ENCODE data around the gene PPP5C.

DNA sequence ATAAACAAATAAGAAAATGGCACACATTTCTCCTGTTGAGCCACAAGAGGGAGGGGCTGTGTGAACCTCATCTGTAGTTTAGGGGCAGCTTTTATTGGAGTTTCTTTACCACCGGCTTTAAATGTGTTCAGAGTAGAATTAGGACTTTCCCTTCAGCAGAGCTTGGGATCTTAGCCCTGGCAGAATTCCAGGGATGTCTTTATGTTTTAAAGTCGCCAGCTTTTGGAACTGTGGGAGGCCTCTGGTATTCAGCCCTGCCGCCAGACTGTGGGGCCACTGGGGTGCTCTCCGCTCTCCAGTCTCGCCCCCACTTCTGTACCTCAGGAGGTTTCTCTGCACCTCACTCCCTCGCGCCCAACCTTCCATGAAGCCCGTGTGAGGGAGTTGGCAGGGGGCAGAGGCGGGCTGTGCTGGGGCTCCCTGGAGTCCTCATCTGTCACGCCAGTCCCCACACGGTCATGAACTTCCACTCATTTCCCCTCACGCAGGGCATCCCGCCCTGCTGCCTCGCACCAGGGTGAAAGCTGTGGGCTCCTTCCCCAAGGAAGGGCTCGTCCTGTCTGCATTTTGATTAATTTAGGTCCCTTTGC is 35.0 kb downstream of the PPP5C start:
- TF ChIP-seq MXI1 (IDR thresholded peaks at IDR 0.05; ENCODE audit: low read depth, low read length): no peak
- TF ChIP-seq TAF1 (IDR thresholded peaks at IDR 0.05; ENCODE audit: control insufficient read depth, extremely low read depth, insufficient read depth, low read length, severe bottlenecking): no peak
- TF ChIP-seq, protein P1, sequence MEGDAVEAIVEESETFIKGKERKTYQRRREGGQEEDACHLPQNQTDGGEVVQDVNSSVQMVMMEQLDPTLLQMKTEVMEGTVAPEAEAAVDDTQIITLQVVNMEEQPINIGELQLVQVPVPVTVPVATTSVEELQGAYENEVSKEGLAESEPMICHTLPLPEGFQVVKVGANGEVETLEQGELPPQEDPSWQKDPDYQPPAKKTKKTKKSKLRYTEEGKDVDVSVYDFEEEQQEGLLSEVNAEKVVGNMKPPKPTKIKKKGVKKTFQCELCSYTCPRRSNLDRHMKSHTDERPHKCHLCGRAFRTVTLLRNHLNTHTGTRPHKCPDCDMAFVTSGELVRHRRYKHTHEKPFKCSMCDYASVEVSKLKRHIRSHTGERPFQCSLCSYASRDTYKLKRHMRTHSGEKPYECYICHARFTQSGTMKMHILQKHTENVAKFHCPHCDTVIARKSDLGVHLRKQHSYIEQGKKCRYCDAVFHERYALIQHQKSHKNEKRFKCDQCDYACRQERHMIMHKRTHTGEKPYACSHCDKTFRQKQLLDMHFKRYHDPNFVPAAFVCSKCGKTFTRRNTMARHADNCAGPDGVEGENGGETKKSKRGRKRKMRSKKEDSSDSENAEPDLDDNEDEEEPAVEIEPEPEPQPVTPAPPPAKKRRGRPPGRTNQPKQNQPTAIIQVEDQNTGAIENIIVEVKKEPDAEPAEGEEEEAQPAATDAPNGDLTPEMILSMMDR (IDR thresholded peaks at IDR 0.05 in 2 of 3, conservative IDR thresholded peaks at IDR 0.05 in 1 of 3; ENCODE audit: insufficient read depth in 2 of 3, low read depth in 1 of 3, low read length in 3 of 3): no peak
- TF ChIP-seq HDAC2 (IDR thresholded peaks at IDR 0.05): no peak
- TF ChIP-seq EGR1 (conservative IDR thresholded peaks at IDR 0.05): no peak
- no peak for TF ChIP-seq ARHGAP35 (IDR thresholded peaks at IDR 0.05; ENCODE audit: partially characterized antibody)
- no peak for TF ChIP-seq PHF20 (IDR thresholded peaks at IDR 0.05; ENCODE audit: partially characterized antibody)
- TF ChIP-seq DPF2 (IDR thresholded peaks at IDR 0.05): no peak
- TF ChIP-seq XRCC3 (IDR thresholded peaks at IDR 0.05): no peak
- no peak for TF ChIP-seq NR2C2 (CRISPR knock-in tag; IDR thresholded peaks at IDR 0.05)
- TF ChIP-seq NR2C2 (tag; IDR thresholded peaks at IDR 0.05): no peak
- TF ChIP-seq, protein P2, sequence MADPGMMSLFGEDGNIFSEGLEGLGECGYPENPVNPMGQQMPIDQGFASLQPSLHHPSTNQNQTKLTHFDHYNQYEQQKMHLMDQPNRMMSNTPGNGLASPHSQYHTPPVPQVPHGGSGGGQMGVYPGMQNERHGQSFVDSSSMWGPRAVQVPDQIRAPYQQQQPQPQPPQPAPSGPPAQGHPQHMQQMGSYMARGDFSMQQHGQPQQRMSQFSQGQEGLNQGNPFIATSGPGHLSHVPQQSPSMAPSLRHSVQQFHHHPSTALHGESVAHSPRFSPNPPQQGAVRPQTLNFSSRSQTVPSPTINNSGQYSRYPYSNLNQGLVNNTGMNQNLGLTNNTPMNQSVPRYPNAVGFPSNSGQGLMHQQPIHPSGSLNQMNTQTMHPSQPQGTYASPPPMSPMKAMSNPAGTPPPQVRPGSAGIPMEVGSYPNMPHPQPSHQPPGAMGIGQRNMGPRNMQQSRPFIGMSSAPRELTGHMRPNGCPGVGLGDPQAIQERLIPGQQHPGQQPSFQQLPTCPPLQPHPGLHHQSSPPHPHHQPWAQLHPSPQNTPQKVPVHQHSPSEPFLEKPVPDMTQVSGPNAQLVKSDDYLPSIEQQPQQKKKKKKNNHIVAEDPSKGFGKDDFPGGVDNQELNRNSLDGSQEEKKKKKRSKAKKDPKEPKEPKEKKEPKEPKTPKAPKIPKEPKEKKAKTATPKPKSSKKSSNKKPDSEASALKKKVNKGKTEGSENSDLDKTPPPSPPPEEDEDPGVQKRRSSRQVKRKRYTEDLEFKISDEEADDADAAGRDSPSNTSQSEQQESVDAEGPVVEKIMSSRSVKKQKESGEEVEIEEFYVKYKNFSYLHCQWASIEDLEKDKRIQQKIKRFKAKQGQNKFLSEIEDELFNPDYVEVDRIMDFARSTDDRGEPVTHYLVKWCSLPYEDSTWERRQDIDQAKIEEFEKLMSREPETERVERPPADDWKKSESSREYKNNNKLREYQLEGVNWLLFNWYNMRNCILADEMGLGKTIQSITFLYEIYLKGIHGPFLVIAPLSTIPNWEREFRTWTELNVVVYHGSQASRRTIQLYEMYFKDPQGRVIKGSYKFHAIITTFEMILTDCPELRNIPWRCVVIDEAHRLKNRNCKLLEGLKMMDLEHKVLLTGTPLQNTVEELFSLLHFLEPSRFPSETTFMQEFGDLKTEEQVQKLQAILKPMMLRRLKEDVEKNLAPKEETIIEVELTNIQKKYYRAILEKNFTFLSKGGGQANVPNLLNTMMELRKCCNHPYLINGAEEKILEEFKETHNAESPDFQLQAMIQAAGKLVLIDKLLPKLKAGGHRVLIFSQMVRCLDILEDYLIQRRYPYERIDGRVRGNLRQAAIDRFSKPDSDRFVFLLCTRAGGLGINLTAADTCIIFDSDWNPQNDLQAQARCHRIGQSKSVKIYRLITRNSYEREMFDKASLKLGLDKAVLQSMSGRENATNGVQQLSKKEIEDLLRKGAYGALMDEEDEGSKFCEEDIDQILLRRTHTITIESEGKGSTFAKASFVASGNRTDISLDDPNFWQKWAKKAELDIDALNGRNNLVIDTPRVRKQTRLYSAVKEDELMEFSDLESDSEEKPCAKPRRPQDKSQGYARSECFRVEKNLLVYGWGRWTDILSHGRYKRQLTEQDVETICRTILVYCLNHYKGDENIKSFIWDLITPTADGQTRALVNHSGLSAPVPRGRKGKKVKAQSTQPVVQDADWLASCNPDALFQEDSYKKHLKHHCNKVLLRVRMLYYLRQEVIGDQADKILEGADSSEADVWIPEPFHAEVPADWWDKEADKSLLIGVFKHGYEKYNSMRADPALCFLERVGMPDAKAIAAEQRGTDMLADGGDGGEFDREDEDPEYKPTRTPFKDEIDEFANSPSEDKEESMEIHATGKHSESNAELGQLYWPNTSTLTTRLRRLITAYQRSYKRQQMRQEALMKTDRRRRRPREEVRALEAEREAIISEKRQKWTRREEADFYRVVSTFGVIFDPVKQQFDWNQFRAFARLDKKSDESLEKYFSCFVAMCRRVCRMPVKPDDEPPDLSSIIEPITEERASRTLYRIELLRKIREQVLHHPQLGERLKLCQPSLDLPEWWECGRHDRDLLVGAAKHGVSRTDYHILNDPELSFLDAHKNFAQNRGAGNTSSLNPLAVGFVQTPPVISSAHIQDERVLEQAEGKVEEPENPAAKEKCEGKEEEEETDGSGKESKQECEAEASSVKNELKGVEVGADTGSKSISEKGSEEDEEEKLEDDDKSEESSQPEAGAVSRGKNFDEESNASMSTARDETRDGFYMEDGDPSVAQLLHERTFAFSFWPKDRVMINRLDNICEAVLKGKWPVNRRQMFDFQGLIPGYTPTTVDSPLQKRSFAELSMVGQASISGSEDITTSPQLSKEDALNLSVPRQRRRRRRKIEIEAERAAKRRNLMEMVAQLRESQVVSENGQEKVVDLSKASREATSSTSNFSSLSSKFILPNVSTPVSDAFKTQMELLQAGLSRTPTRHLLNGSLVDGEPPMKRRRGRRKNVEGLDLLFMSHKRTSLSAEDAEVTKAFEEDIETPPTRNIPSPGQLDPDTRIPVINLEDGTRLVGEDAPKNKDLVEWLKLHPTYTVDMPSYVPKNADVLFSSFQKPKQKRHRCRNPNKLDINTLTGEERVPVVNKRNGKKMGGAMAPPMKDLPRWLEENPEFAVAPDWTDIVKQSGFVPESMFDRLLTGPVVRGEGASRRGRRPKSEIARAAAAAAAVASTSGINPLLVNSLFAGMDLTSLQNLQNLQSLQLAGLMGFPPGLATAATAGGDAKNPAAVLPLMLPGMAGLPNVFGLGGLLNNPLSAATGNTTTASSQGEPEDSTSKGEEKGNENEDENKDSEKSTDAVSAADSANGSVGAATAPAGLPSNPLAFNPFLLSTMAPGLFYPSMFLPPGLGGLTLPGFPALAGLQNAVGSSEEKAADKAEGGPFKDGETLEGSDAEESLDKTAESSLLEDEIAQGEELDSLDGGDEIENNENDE (IDR thresholded peaks at IDR 0.05; ENCODE audit: low read depth, low read length): no peak
- TF ChIP-seq, protein P3, sequence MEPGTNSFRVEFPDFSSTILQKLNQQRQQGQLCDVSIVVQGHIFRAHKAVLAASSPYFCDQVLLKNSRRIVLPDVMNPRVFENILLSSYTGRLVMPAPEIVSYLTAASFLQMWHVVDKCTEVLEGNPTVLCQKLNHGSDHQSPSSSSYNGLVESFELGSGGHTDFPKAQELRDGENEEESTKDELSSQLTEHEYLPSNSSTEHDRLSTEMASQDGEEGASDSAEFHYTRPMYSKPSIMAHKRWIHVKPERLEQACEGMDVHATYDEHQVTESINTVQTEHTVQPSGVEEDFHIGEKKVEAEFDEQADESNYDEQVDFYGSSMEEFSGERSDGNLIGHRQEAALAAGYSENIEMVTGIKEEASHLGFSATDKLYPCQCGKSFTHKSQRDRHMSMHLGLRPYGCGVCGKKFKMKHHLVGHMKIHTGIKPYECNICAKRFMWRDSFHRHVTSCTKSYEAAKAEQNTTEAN (CRISPR knock-in tag; IDR thresholded peaks at IDR 0.05): no peak
- TF ChIP-seq, protein P4, sequence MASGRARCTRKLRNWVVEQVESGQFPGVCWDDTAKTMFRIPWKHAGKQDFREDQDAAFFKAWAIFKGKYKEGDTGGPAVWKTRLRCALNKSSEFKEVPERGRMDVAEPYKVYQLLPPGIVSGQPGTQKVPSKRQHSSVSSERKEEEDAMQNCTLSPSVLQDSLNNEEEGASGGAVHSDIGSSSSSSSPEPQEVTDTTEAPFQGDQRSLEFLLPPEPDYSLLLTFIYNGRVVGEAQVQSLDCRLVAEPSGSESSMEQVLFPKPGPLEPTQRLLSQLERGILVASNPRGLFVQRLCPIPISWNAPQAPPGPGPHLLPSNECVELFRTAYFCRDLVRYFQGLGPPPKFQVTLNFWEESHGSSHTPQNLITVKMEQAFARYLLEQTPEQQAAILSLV (tag; IDR thresholded peaks at IDR 0.05): no peak
- no peak for TF ChIP-seq EZH2 (IDR thresholded peaks at IDR 0.05; ENCODE audit: borderline replicate concordance, low read depth, low read length)
